A673 (cell line): ENCODE measurements around the gene CRYBG3. TPM values are rescaled to one million over a fixed set of nuclear protein-coding genes. Genes with fewer than 3 reads are reported as not detected.

Experiments used
- Bru-seq: library from RNA; stranded (reverse); fragments of 400-500 nt; gene quantifications from one replicate; lab custom pipeline; 2021; lab: Mats Ljungman, UMichigan
- BruChase-seq, 2 experiments: library from RNA; stranded (reverse); fragments of 400-500 nt; gene quantifications; one replicate each; lab custom pipeline; 2021; lab: Mats Ljungman, UMichigan
- BruUV-seq: library from RNA; stranded (reverse); fragments of 400-500 nt; replicated peaks from 2 replicates; lab custom pipeline; 2021; lab: Mats Ljungman, UMichigan
- CTCF ChIA-PET: fragments of 300-600 bp; sonication (Branson Sonifier 250); formaldehyde crosslinking; loops from one replicate; lab custom pipeline; 2022; ENCODE audit warnings: antibody characterized with exemption; lab: Charles Lee
- POLR2A ChIA-PET: fragments of 300-600 bp; sonication (Branson Sonifier 250); formaldehyde crosslinking; loops from one replicate; lab custom pipeline; 2022; ENCODE audit warnings: antibody characterized with exemption; ENCODE audit not compliant: low non-redundant PET; lab: Charles Lee
- DNase-seq: peaks from one replicate; pipeline ENCODE4 v3.0.0-alpha.2; 2015; ENCODE audit warnings: low spot score
- H3K27ac ChIP-seq: fragments of 200-600 bp; sonication (generic); 2 replicates; pipeline ENCODE4 v1.5.1; 2016; ENCODE audit warnings: mixed run types, low read depth, mild to moderate bottlenecking, mixed read lengths, antibody characterized with exemption, low read length; ENCODE audit not compliant: poor library complexity, severe bottlenecking
- H3K27me3 ChIP-seq: fragments of 200-600 bp; sonication (generic); replicated peaks from 2 replicates; pipeline ENCODE4 v1.6.1; 2017; ENCODE audit warnings: mixed run types, low read depth, mild to moderate bottlenecking, mixed read lengths, antibody characterized with exemption, low read length; ENCODE audit not compliant: insufficient read depth, poor library complexity
- H3K36me3 ChIP-seq: fragments of 200-600 bp; sonication (generic); 2 replicates; pipeline ENCODE4 v1.6.1; 2016; ENCODE audit warnings: mixed run types, mild to moderate bottlenecking, mixed read lengths, antibody characterized with exemption, low read length; ENCODE audit not compliant: insufficient read depth, poor library complexity, severe bottlenecking
- H3K4me1 ChIP-seq: fragments of 200-600 bp; sonication (generic); 2 replicates; pipeline ENCODE4 v1.6.1; 2017; ENCODE audit warnings: mixed run types, mild to moderate bottlenecking, mixed read lengths, antibody characterized with exemption, low read length; ENCODE audit not compliant: insufficient read depth, poor library complexity, severe bottlenecking
- H3K4me3 ChIP-seq: fragments of 200-600 bp; sonication (generic); 2 replicates; pipeline ENCODE4 v1.5.1; 2016; ENCODE audit warnings: low read depth, mixed run types, mild to moderate bottlenecking, mixed read lengths, low read length; ENCODE audit not compliant: poor library complexity, severe bottlenecking
- H3K9me3 ChIP-seq: fragments of 200-600 bp; sonication (generic); 2 replicates; pipeline ENCODE4 v1.6.1; 2016; ENCODE audit warnings: mixed run types, low read depth, mild to moderate bottlenecking, mixed read lengths, antibody characterized with exemption, low read length; ENCODE audit not compliant: poor library complexity, severe bottlenecking
- CTCF ChIP-seq: fragments of 300-800, 200-600 bp; sonication (generic); conservative IDR thresholded peaks from 2 replicates; pipeline ENCODE4 v1.5.1; 2017; ENCODE audit warnings: low read depth, mild to moderate bottlenecking, antibody characterized with exemption, low read length, moderate library complexity, mixed read lengths
- EZH2 ChIP-seq: fragments of 200-600 bp; sonication (generic); IDR thresholded peaks from 2 replicates; pipeline ENCODE4 v1.6.1; 2017; ENCODE audit warnings: borderline replicate concordance, low read depth, mild to moderate bottlenecking, mixed read lengths, antibody characterized with exemption, low read length; ENCODE audit not compliant: poor library complexity, severe bottlenecking
- intact Hi-C: fragments of 100-400 bp; cut with micrococcal nuclease; formaldehyde crosslinking; loops from one replicate; pipeline ENCODE4 v1.10.0; 2022; ENCODE audit not compliant: unreplicated experiment
- long read RNA-seq: library from polyadenylated mRNA; stranded (forward); transcript quantifications from one replicate; pipeline ENCODE4 v2.0.0, GENCODE V29; 2022
- total RNA-seq: library from RNA; stranded (reverse); gene quantifications from 2 replicates; pipeline ENCODE4 v1.2.3, GENCODE V29; 2021

The CRYBG3 gene
- total RNA-seq: 8.6 and 8.7 TPM in 2 replicates
- percentile 65 among the genes with signal in this experiment for Bru-seq, nascent RNA
- percentile 59 among the genes with signal in this experiment for BruChase-seq, experiment 1, labeled RNA remaining after a 2-hour chase
- percentile 58 among the genes with signal in this experiment for BruChase-seq, experiment 2, labeled RNA remaining after a 6-hour chase
- long read RNA-seq, partial matches to known transcripts: 3 of 5 reads
- long read RNA-seq, other reads (novel, unspliced or antisense): 2 of 5 reads

GRCh38 chr3:97821774-97822358 lies at the start of gene CRYBG3:
Gene CRYBG3, plus strand, starts transcription at chr3:97822011. Its CDS starts 196 bp downstream, at chr3:97822207.
- DNase-seq: peak; percentile 90
- Histone ChIP-seq H3K9me3 (no peaks in the 10 kb centered on the region), H3K36me3 (no peaks in the 10 kb centered on the region), H3K4me3 (peak within 1 kb of the TSS; percentile 70), H3K27ac (peak within 1 kb of the TSS; percentile 55), H3K27me3 (peaks cover 22% of the 10 kb centered on the region), H3K4me1 (peaks cover 7% of the 10 kb centered on the region)
- CTCF ChIA-PET: no interaction called here
- TF ChIP-seq EZH2: no peak
- TF ChIP-seq CTCF: 0 out of 2 replicates have a peak, but pooled peaks have one; percentile 26
- no TSS peak for BruUV-seq
- intact Hi-C loops: loop anchor here (5.0 kb wide), 1 partner anchor 65 kb away; no protein-coding TSS in a partner anchor
- POLR2A ChIA-PET: no interaction called here

- DNase-seq: no peak
- Histone ChIP-seq H3K9me3 (no peaks in the 10 kb centered on the region), H3K4me1 (no peaks in the 10 kb centered on the region), H3K4me3 (no peak overlapping the region), H3K36me3 (peaks cover 9% of the 10 kb centered on the region), H3K27me3 (no peaks in the 10 kb centered on the region), H3K27ac (no peak overlapping the region)
- BruUV-seq: no TSS peak
- no peak for TF ChIP-seq EZH2
- no peak for TF ChIP-seq CTCF
- intact Hi-C loops: no loop called here
- POLR2A ChIA-PET: no interaction called here
- CTCF ChIA-PET: no interaction called here
Measured at GRCh38 chr3:97772926-97773325, 48.9 kb upstream of the CRYBG3 start.

GRCh38 chr3:97778152-97778551 lies 43.7 kb upstream of the CRYBG3 start:
- intact Hi-C loops: no loop called here
- Histone ChIP-seq H3K9me3 (no peaks in the 10 kb centered on the region), H3K4me3 (no peak overlapping the region), H3K27me3 (no peaks in the 10 kb centered on the region), H3K36me3 (no peaks in the 10 kb centered on the region), H3K4me1 (no peaks in the 10 kb centered on the region), H3K27ac (no peak overlapping the region)
- TF ChIP-seq EZH2 (no peak), CTCF (no peak)
- ChIA-PET POLR2A (interaction anchor here (0.7 kb wide), 1 partner anchor 607 kb away, joined by 4 read pairs; no protein-coding TSS in a partner anchor), CTCF (no interaction called here)
- no TSS peak for BruUV-seq
- no peak for DNase-seq
